HepG2 (cell line): ENCODE measurements around the gene MAGIX. TPM values are rescaled to one million over a fixed set of nuclear protein-coding genes. Genes with fewer than 3 reads are reported as not detected.
A peak's percentile ranks its signal among the peaks of the same experiment; 100 is the strongest.

Experiments used
- IKZF4 ChIP-seq: sonication (generic); formaldehyde crosslinking; IDR thresholded peaks from 2 replicates; pipeline ENCODE4 v1.5.1; 2020; ENCODE audit warnings: borderline replicate concordance, mild to moderate bottlenecking, low read depth, missing genetic modification reagents; ENCODE audit errors: not compliant biosample characterization
- ISX ChIP-seq: sonication (generic); formaldehyde crosslinking; conservative IDR thresholded peaks from 2 replicates; pipeline ENCODE4 v1.5.0; 2020; ENCODE audit warnings: missing genetic modification reagents
- MIER3 ChIP-seq: IDR thresholded peaks from 2 replicates; pipeline ENCODE4 v1.6.1; 2016; ENCODE audit warnings: missing compliant biosample characterization, borderline replicate concordance
- SALL1 ChIP-seq: sonication (generic); formaldehyde crosslinking; IDR thresholded peaks from 2 replicates; pipeline ENCODE4 v1.8.0; 2022; ENCODE audit warnings: mild to moderate bottlenecking, missing genetic modification reagents
- SATB2 ChIP-seq: sonication (generic); formaldehyde crosslinking; IDR thresholded peaks from 2 replicates; pipeline ENCODE4 v1.5.0; 2020; ENCODE audit warnings: missing genetic modification reagents
- SRSF1 ChIP-seq: fragments of 200-400 bp; formaldehyde crosslinking; optimal IDR thresholded peaks from 2 replicates; pipeline ENCODE3; 2017; ENCODE audit warnings: mild to moderate bottlenecking, low read depth, low read length, moderate library complexity
- TRAFD1 ChIP-seq: sonication (generic); formaldehyde crosslinking; IDR thresholded peaks from 2 replicates; pipeline ENCODE4 v1.5.1; 2020; ENCODE audit warnings: missing genetic modification reagents, mild to moderate bottlenecking, borderline replicate concordance
- XRCC5 ChIP-seq: fragments of 200-400 bp; formaldehyde crosslinking; optimal IDR thresholded peaks from 2 replicates; pipeline ENCODE3; 2017; ENCODE audit warnings: mild to moderate bottlenecking, low read length
- ZNF124 ChIP-seq: sonication (generic); formaldehyde crosslinking; IDR thresholded peaks from 2 replicates; pipeline ENCODE4 v1.4.0; 2020; ENCODE audit warnings: missing genetic modification reagents
- ZNF24 ChIP-seq: fragments of 450-650 bp; IDR thresholded peaks from 2 replicates; pipeline ENCODE4 v1.6.1; 2017; ENCODE audit warnings: antibody characterized with exemption, mild to moderate bottlenecking
- ZNF660 ChIP-seq: sonication (generic); formaldehyde crosslinking; IDR thresholded peaks from 2 replicates; pipeline ENCODE4 v1.5.1; 2020; ENCODE audit warnings: mild to moderate bottlenecking, low read depth, missing genetic modification reagents, borderline replicate concordance
- ZNF841 ChIP-seq: sonication (generic); formaldehyde crosslinking; IDR thresholded peaks from 2 replicates; pipeline ENCODE4 v1.8.1; 2023; ENCODE audit warnings: missing genetic modification reagents, borderline replicate concordance
- polyA plus RNA-seq, 8 experiments: library from polyadenylated mRNA; depleted of rRNA in 3 of 8; stranded (reverse) in 7 of 8; unstranded in 1 of 8; fragments of >200 nt; fragmentation: Illumina TruSeq in 4 of 8; extraction: Trizol in 4 of 8; gene quantifications; 2 replicates each; pipeline versions ENCODE4 v1.2.1 to v1.2.3, GENCODE V29; 2011 to 2016; ENCODE audit warnings: low read depth in 4 of 8, missing spikeins in 1 of 8, mixed read lengths in 1 of 8; ENCODE audit not compliant: insufficient read depth in 1 of 8
- total RNA-seq, 5 experiments: library from RNA; depleted of rRNA; stranded (reverse); fragments of >200 nt; fragmentation: Illumina TruSeq; extraction: Trizol; gene quantifications; 2 replicates each; pipeline ENCODE4 v1.2.3, GENCODE V29; 2016; ENCODE audit warnings: low read depth in 1 of 5
- TF ChIP-seq, protein P1 (sequence below): sonication (generic); formaldehyde crosslinking; IDR thresholded peaks from 2 replicates; pipeline ENCODE4 v1.4.0; 2020; ENCODE audit warnings: missing genetic modification reagents, borderline replicate concordance
- TF ChIP-seq, protein P2 (sequence below): sonication (generic); formaldehyde crosslinking; IDR thresholded peaks from 2 replicates; pipeline ENCODE4 v1.5.0; 2020; ENCODE audit warnings: mild to moderate bottlenecking, missing genetic modification reagents, borderline replicate concordance
- TF ChIP-seq, protein P3 (sequence below): sonication (generic); formaldehyde crosslinking; IDR thresholded peaks from 2 replicates; pipeline ENCODE4 v1.4.0; 2020; ENCODE audit warnings: missing genetic modification reagents

Gene MAGIX
- total and polyA plus RNA-seq, 2 of the 13 experiments (the other 11 are each of a cell fraction or from before 2014, with no cell fraction given) = 0.63 to 1.2 TPM

GRCh38 chrX:49163555-49164419, 1.2 kb downstream of the MAGIX start (continued):
- TF ChIP-seq, protein P1, sequence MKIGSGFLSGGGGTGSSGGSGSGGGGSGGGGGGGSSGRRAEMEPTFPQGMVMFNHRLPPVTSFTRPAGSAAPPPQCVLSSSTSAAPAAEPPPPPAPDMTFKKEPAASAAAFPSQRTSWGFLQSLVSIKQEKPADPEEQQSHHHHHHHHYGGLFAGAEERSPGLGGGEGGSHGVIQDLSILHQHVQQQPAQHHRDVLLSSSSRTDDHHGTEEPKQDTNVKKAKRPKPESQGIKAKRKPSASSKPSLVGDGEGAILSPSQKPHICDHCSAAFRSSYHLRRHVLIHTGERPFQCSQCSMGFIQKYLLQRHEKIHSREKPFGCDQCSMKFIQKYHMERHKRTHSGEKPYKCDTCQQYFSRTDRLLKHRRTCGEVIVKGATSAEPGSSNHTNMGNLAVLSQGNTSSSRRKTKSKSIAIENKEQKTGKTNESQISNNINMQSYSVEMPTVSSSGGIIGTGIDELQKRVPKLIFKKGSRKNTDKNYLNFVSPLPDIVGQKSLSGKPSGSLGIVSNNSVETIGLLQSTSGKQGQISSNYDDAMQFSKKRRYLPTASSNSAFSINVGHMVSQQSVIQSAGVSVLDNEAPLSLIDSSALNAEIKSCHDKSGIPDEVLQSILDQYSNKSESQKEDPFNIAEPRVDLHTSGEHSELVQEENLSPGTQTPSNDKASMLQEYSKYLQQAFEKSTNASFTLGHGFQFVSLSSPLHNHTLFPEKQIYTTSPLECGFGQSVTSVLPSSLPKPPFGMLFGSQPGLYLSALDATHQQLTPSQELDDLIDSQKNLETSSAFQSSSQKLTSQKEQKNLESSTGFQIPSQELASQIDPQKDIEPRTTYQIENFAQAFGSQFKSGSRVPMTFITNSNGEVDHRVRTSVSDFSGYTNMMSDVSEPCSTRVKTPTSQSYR (CRISPR knock-in tag) = peak; percentile 41; the same call in 1 of the 2 replicates
- TF ChIP-seq ZNF24 (no peak), SATB2 (CRISPR knock-in tag) (no peak), ISX (CRISPR knock-in tag) (no peak), ZNF841 (CRISPR knock-in tag) (no peak), ZNF660 (no peak), XRCC5 (no peak), MIER3 (CRISPR knock-in tag) (no peak), SRSF1 (no peak), SALL1 (CRISPR knock-in tag) (peak; percentile 49; the same call in 1 of the 2 replicates), IKZF4 (no peak), TRAFD1 (no peak), ZNF124 (CRISPR knock-in tag) (no peak)
- TF ChIP-seq, protein P2, sequence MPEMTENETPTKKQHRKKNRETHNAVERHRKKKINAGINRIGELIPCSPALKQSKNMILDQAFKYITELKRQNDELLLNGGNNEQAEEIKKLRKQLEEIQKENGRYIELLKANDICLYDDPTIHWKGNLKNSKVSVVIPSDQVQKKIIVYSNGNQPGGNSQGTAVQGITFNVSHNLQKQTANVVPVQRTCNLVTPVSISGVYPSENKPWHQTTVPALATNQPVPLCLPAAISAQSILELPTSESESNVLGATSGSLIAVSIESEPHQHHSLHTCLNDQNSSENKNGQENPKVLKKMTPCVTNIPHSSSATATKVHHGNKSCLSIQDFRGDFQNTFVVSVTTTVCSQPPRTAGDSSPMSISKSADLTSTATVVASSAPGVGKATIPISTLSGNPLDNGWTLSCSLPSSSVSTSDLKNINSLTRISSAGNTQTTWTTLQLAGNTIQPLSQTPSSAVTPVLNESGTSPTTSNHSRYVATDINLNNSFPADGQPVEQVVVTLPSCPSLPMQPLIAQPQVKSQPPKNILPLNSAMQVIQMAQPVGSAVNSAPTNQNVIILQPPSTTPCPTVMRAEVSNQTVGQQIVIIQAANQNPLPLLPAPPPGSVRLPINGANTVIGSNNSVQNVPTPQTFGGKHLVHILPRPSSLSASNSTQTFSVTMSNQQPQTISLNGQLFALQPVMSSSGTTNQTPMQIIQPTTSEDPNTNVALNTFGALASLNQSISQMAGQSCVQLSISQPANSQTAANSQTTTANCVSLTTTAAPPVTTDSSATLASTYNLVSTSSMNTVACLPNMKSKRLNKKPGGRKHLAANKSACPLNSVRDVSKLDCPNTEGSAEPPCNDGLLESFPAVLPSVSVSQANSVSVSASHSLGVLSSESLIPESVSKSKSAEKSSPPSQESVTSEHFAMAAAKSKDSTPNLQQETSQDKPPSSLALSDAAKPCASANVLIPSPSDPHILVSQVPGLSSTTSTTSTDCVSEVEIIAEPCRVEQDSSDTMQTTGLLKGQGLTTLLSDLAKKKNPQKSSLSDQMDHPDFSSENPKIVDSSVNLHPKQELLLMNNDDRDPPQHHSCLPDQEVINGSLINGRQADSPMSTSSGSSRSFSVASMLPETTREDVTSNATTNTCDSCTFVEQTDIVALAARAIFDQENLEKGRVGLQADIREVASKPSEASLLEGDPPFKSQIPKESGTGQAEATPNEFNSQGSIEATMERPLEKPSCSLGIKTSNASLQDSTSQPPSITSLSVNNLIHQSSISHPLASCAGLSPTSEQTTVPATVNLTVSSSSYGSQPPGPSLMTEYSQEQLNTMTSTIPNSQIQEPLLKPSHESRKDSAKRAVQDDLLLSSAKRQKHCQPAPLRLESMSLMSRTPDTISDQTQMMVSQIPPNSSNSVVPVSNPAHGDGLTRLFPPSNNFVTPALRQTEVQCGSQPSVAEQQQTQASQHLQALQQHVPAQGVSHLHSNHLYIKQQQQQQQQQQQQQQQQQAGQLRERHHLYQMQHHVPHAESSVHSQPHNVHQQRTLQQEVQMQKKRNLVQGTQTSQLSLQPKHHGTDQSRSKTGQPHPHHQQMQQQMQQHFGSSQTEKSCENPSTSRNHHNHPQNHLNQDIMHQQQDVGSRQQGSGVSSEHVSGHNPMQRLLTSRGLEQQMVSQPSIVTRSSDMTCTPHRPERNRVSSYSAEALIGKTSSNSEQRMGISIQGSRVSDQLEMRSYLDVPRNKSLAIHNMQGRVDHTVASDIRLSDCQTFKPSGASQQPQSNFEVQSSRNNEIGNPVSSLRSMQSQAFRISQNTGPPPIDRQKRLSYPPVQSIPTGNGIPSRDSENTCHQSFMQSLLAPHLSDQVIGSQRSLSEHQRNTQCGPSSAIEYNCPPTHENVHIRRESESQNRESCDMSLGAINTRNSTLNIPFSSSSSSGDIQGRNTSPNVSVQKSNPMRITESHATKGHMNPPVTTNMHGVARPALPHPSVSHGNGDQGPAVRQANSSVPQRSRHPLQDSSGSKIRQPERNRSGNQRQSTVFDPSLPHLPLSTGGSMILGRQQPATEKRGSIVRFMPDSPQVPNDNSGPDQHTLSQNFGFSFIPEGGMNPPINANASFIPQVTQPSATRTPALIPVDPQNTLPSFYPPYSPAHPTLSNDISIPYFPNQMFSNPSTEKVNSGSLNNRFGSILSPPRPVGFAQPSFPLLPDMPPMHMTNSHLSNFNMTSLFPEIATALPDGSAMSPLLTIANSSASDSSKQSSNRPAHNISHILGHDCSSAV (CRISPR knock-in tag) = no peak
- TF ChIP-seq, protein P3, sequence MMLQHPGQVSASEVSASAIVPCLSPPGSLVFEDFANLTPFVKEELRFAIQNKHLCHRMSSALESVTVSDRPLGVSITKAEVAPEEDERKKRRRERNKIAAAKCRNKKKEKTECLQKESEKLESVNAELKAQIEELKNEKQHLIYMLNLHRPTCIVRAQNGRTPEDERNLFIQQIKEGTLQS (CRISPR knock-in tag) = no peak
